Hepatocyte (in vitro differentiated cells): ENCODE measurements around the gene SELENOF. TPM values are rescaled to one million over a fixed set of nuclear protein-coding genes. Genes with fewer than 3 reads are reported as not detected.
"Not testable (repeated sequence)": the region's sequence is repeated elsewhere in the genome, so short reads cannot be mapped to it uniquely, and the experiment has no call there.

Experiments
- DNase-seq: peaks from one replicate; pipeline ENCODE4 v3.0.0-alpha.2; 2016; ENCODE audit warnings: low spot score
- H2AFZ ChIP-seq: fragments of 200-600 bp; sonication (generic); 2 replicates; pipeline ENCODE4 v1.6.0; 2016; ENCODE audit warnings: antibody characterized with exemption, mild to moderate bottlenecking
- H3K27ac ChIP-seq: fragments of 200-600 bp; sonication (generic); 2 replicates; pipeline ENCODE4 v1.5.1; 2016; ENCODE audit warnings: mild to moderate bottlenecking
- H3K27me3 ChIP-seq: fragments of 200-600 bp; sonication (generic); 2 replicates; pipeline ENCODE4 v1.6.1; 2016
- H3K36me3 ChIP-seq: fragments of 200-600 bp; sonication (generic); replicated peaks from 2 replicates; pipeline ENCODE4 v1.5.1; 2016; ENCODE audit warnings: low read depth; ENCODE audit not compliant: insufficient read depth
- H3K4me1 ChIP-seq: fragments of 200-600 bp; sonication (generic); 2 replicates; pipeline ENCODE4 v1.5.1; 2016; ENCODE audit warnings: mild to moderate bottlenecking, moderate library complexity; ENCODE audit not compliant: insufficient read depth
- H3K4me2 ChIP-seq: fragments of 200-600 bp; sonication (generic); 2 replicates; pipeline ENCODE4 v1.6.0; 2016
- H3K4me3 ChIP-seq: fragments of 200-600 bp; sonication (generic); 2 replicates; pipeline ENCODE4 v1.5.1; 2016; ENCODE audit warnings: mild to moderate bottlenecking
- H3K79me2 ChIP-seq: fragments of 200-600 bp; sonication (generic); 2 replicates; pipeline ENCODE4 v1.6.0; 2017; ENCODE audit warnings: mild to moderate bottlenecking
- H3K9me2 ChIP-seq: fragments of 200-600 bp; sonication (generic); replicated peaks from 2 replicates; pipeline ENCODE4 v1.6.0; 2017; ENCODE audit warnings: mild to moderate bottlenecking; ENCODE audit not compliant: insufficient read depth
- H3K9me3 ChIP-seq: fragments of 200-600 bp; sonication (generic); 2 replicates; pipeline ENCODE4 v1.5.1; 2016; ENCODE audit warnings: low read depth, mild to moderate bottlenecking
- H4K20me1 ChIP-seq: fragments of 200-600 bp; sonication (generic); 2 replicates; pipeline ENCODE4 v1.6.0; 2016; ENCODE audit warnings: mild to moderate bottlenecking; ENCODE audit not compliant: insufficient read depth, poor library complexity, severe bottlenecking
- CTCF ChIP-seq: fragments of 200-600 bp; sonication (generic); IDR thresholded peaks from 2 replicates; pipeline ENCODE4 v1.5.1; 2016; ENCODE audit warnings: antibody characterized with exemption, mild to moderate bottlenecking; ENCODE audit not compliant: poor library complexity
- EZH2 ChIP-seq: fragments of 200-600 bp; sonication (generic); IDR thresholded peaks from 2 replicates; pipeline ENCODE4 v1.6.1; 2016; ENCODE audit warnings: antibody characterized with exemption, mild to moderate bottlenecking, borderline replicate concordance
- EZH2phosphoT487 ChIP-seq: fragments of 200-600 bp; sonication (generic); IDR thresholded peaks from one replicate; pipeline ENCODE4 v1.6.1; 2018; ENCODE audit warnings: antibody characterized with exemption, mild to moderate bottlenecking, low read depth, moderate library complexity; ENCODE audit not compliant: unreplicated experiment, severe bottlenecking
- WGBS: methylation state at CpG from one replicate; pipeline ENCODE4 v1.1.6; 2016; ENCODE audit warnings: low lambda C conversion rate; ENCODE audit errors: missing lambda C conversion rate; 5-methylcytosine and 5-hydroxymethylcytosine counted together
- polyA plus RNA-seq: library from polyadenylated mRNA; unstranded; fragments of >200 nt; fragmentation: Nextera tagmentation; extraction: Ambion mirVana; gene quantifications from 2 replicates; pipeline ENCODE4 v1.2.1, GENCODE V29; 2016
- total RNA-seq: library from RNA; depleted of rRNA; stranded (reverse); fragments of >200 nt; gene quantifications from 2 replicates; pipeline ENCODE4 v1.2.3, GENCODE V29; 2014

The SELENOF gene
- total and polyA plus RNA-seq, 2 experiments from 2014 or later: 168 to 193 TPM

- DNase-seq: no peak
- Histone ChIP-seq H4K20me1 (no peaks in the 10 kb centered on the region), H3K79me2 (peaks cover 5% of the 10 kb centered on the region), H3K4me2 (no peak overlapping the region), H3K4me1 (no peaks in the 10 kb centered on the region), H2AFZ (no peak overlapping the region), H3K27ac (no peak overlapping the region), H3K9me2 (no peaks in the 10 kb centered on the region), H3K4me3 (no peak overlapping the region), H3K36me3 (peaks cover under 1% of the 10 kb centered on the region), H3K27me3 (no peaks in the 10 kb centered on the region), H3K9me3 (no peaks in the 10 kb centered on the region)
- no peak for TF ChIP-seq EZH2
- no peak for TF ChIP-seq EZH2phosphoT487
- TF ChIP-seq CTCF: no peak
- 84% methylated on average over 3 of the region's 3 CpGs for WGBS
These were observed 42.9 kb downstream of the SELENOF start for GRCh38 chr1:86871001-86871400.

DNA sequence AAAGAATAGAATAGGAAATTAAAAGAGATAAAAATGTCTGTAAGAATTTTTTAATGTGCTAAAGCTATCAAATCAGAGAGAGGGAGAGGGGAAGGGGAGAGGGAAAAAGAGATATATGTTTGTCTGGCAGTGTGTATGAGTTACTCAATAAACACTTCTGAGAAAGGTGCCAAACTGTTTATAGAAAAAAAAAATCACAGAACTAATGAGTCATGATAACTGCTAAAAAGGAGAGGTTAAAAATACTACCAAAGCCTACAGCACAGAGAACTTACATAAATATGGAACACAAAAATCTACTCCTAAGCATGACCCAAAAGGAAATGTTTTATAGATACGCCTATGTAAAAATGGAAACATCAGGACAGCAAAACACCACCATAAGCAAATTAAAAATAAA is 45.4 kb downstream of the SELENOF start:
- no peaks in the 10 kb centered on the region for H3K27me3 ChIP-seq
- WGBS: 100% methylated on average over 1 of the region's 1 CpG

GRCh38 chr1:86867278-86867677 is 46.6 kb downstream of the SELENOF start:
- not testable (repeated sequence) for DNase-seq, H3K27me3 ChIP-seq, H4K20me1 ChIP-seq, H3K9me3 ChIP-seq, H3K9me2 ChIP-seq, H2AFZ ChIP-seq, H3K79me2 ChIP-seq, H3K4me2 ChIP-seq, H3K27ac ChIP-seq, H3K4me1 ChIP-seq, H3K4me3 ChIP-seq, H3K36me3 ChIP-seq
- 97% methylated on average over 4 of the region's 4 CpGs for WGBS

More for the DNA sequence above, 45.4 kb downstream of the SELENOF start:
- Histone ChIP-seq H3K4me2 (no peak overlapping the region), H3K4me3 (no peak overlapping the region), H3K36me3 (no peaks in the 10 kb centered on the region), H4K20me1 (peaks cover 3% of the 10 kb centered on the region), H3K9me3 (no peaks in the 10 kb centered on the region), H3K4me1 (no peaks in the 10 kb centered on the region), H2AFZ (no peak overlapping the region), H3K79me2 (peaks cover 14% of the 10 kb centered on the region), H3K9me2 (no peaks in the 10 kb centered on the region), H3K27ac (no peak overlapping the region)
- TF ChIP-seq CTCF (no peak), EZH2phosphoT487 (no peak), EZH2 (no peak)
- DNase-seq: no peak

DNA sequence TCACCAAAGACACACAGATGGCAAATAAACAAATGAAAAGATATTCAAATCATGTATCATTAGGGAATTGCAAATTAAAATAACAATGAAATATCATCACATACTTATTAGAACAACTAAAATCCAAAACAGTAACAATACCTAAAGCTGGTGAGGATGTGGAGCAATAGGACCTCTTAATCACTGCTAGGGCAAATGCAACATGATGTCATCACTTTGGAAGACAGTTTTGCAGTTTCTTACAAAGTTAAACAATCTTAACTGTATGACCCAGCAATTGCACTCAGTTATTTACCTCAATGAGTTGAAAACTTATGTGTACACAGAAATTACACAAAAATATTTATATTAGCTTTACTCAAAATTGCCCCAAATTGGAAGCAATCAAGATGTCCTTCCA is 47.3 kb downstream of the SELENOF start:
- TF ChIP-seq EZH2 (no peak), EZH2phosphoT487 (no peak), CTCF (no peak)
- Histone ChIP-seq H3K27me3 (no peaks in the 10 kb centered on the region), H2AFZ (no peak overlapping the region), H3K4me1 (no peaks in the 10 kb centered on the region), H3K9me3 (no peaks in the 10 kb centered on the region), H3K79me2 (peaks cover 9% of the 10 kb centered on the region), H3K36me3 (no peaks in the 10 kb centered on the region), H3K4me2 (no peak overlapping the region), H4K20me1 (peaks cover 3% of the 10 kb centered on the region), H3K27ac (no peak overlapping the region), H3K9me2 (no peaks in the 10 kb centered on the region), H3K4me3 (no peak overlapping the region)
- no peak for DNase-seq
